ENCODE results near the gene TMED1. TPM values are rescaled to one million over a fixed set of nuclear protein-coding genes. Genes with fewer than 3 reads are reported as not detected.

The TMED1 gene
- total RNA-seq, 1 experiment from 2014 or later: 26.3 TPM

- TF ChIP-seq EZH2phosphoT487 (IDR thresholded peaks at IDR 0.05; ENCODE audit: borderline replicate concordance) (no peak), CTCF (IDR thresholded peaks at IDR 0.05 in 2 of 3, conservative IDR thresholded peaks at IDR 0.05 in 1 of 3; ENCODE audit: borderline replicate concordance in 1 of 3, insufficient read depth in 1 of 3, low read depth in 2 of 3, low read length in 2 of 3) (no peak)
Observed at GRCh38 chr19:10866495-10866894, 30.5 kb upstream of the TMED1 start (continued).

GRCh38 chr19:10864538-10864899, 28.5 kb upstream of the TMED1 start:
- no peaks in the 10 kb centered on the region for H3K36me3 ChIP-seq (ENCODE audit: control insufficient read depth in 1 of 2, insufficient read depth in 2 of 2, low read length in 2 of 2)
- POLR2A ChIA-PET: interaction anchor here (0.6 to 2.8 kb wide), 4 partner anchors 9 to 147 kb away, joined by 3 to 14 read pairs (median 8); partner anchors contain the start of genes DNM2 and TMED1
- RAD21 ChIA-PET (ENCODE audit: low non-redundant PET in 1 of 2, low total read pairs in 2 of 2, uncharacterized antibody in 2 of 2, unreplicated experiment in 2 of 2): interaction anchor here in 1 of 2 experiments (0.5 to 1.2 kb wide), 3 partner anchors 28 to 147 kb away, joined by 3 to 5 read pairs (median 3); partner anchors contain the start of gene TMED1
- H2AFZ ChIP-seq (ENCODE audit: low read depth, low read length, poor library complexity, severe bottlenecking): peak overlapping the region; percentile 96
- no peak overlapping the region for H3K9ac ChIP-seq (ENCODE audit: low read length)
- peaks cover 3 to 19% of the 10 kb centered on the region in 2 experiments; a peak in 3 of 4 replicates for H3K4me1 ChIP-seq (ENCODE audit: control insufficient read depth in 1 of 2, insufficient read depth in 2 of 2, low read length in 2 of 2)
- H3K79me2 ChIP-seq (ENCODE audit: insufficient read depth, low read length): no peaks in the 10 kb centered on the region
- intact Hi-C loops (cut with micrococcal nuclease): loop anchor here (1.0 kb wide), 1 partner anchor 147 kb away; no protein-coding TSS in a partner anchor
- BruUV-seq (replicated peaks): no TSS peak
- 0 out of 4 replicates have a peak overlapping the region, but pooled peaks of 1 of the 2 experiments have one; percentile 14 for H3K4me3 ChIP-seq (replicated peaks in 1 of 2; ENCODE audit: low read depth in 1 of 2, low read length in 2 of 2)
- H3K27me3 ChIP-seq (ENCODE audit: insufficient read depth, low read length): no peaks in the 10 kb centered on the region
- DNase-seq (ENCODE audit: low read depth, low spot score): peak; percentile 56
- H3K4me2 ChIP-seq (ENCODE audit: low read length): peak overlapping the region; percentile 64
- TF ChIP-seq CTCF (IDR thresholded peaks at IDR 0.05 in 2 of 3, conservative IDR thresholded peaks at IDR 0.05 in 1 of 3; ENCODE audit: borderline replicate concordance in 1 of 3, insufficient read depth in 1 of 3, low read depth in 2 of 3, low read length in 2 of 3) (peak; percentile 89 to 96 (median 95)), SRF (IDR thresholded peaks at IDR 0.05; ENCODE audit: low read depth) (no peak), ZFX (IDR thresholded peaks at IDR 0.05) (no peak), POLR2AphosphoS5 (IDR thresholded peaks at IDR 0.05; ENCODE audit: low read depth, low read length) (peak; percentile 34; the same call in 1 of the 2 replicates), YY1 (IDR thresholded peaks at IDR 0.05; ENCODE audit: extremely low read depth, insufficient replicate concordance, low read depth, low read length) (peak; percentile 65), RAD21 (IDR thresholded peaks at IDR 0.05; ENCODE audit: low read depth) (peak; percentile 71), REST (IDR thresholded peaks at IDR 0.05; ENCODE audit: low read depth) (no peak)
- no peaks in the 10 kb centered on the region for H4K20me1 ChIP-seq (ENCODE audit: insufficient read depth)
- H3K9me3 ChIP-seq (ENCODE audit: control insufficient read depth in 1 of 2, insufficient read depth in 1 of 2, low read depth in 1 of 2, low read length in 2 of 2): no peaks in the 10 kb centered on the region
- peak; percentile 94 for ATAC-seq
- CTCF ChIA-PET: interaction anchor here (0.6 to 4.5 kb wide), 21 partner anchors 8 to 446 kb away, joined by 3 to 52 read pairs (median 4); partner anchors contain the start of genes DNM2 and TMED1
- H3K9me2 ChIP-seq (ENCODE audit: insufficient read depth): no peaks in the 10 kb centered on the region
- H3K27ac ChIP-seq (ENCODE audit: low read depth, low read length): no peak overlapping the region
